Stomach (tissue), 4 donors: ENCODE measurements around the gene NR1H4.

ENCODE experiments used
- POLR2A ChIP-seq, 4 donors: fragments of 450-650 bp; IDR thresholded peaks; one replicate each; pipeline ENCODE4 v1.6.1; 2016; ENCODE audit warnings: antibody characterized with exemption in 4 of 4, control low read depth in 2 of 4, mild to moderate bottlenecking in 1 of 4, moderate library complexity in 1 of 4
- TF ChIP-seq, protein P1 (sequence below), 7 experiments: fragments of 450-650 bp in 4 of 7; fragments of 200-600 bp in 3 of 7; sonication (generic) in 3 of 7; IDR thresholded peaks; one replicate each; pipeline ENCODE4 v1.5.1; 2016 to 2019; ENCODE audit warnings: antibody characterized with exemption in 7 of 7, control low read depth in 2 of 7, mild to moderate bottlenecking in 1 of 7

GRCh38 chr12:100576331-100577036 is 102.8 kb downstream of the NR1H4 start:
- TF ChIP-seq, protein P1, sequence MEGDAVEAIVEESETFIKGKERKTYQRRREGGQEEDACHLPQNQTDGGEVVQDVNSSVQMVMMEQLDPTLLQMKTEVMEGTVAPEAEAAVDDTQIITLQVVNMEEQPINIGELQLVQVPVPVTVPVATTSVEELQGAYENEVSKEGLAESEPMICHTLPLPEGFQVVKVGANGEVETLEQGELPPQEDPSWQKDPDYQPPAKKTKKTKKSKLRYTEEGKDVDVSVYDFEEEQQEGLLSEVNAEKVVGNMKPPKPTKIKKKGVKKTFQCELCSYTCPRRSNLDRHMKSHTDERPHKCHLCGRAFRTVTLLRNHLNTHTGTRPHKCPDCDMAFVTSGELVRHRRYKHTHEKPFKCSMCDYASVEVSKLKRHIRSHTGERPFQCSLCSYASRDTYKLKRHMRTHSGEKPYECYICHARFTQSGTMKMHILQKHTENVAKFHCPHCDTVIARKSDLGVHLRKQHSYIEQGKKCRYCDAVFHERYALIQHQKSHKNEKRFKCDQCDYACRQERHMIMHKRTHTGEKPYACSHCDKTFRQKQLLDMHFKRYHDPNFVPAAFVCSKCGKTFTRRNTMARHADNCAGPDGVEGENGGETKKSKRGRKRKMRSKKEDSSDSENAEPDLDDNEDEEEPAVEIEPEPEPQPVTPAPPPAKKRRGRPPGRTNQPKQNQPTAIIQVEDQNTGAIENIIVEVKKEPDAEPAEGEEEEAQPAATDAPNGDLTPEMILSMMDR (IDR thresholded peaks at IDR 0.05) = no peak
- no peak for TF ChIP-seq POLR2A (IDR thresholded peaks at IDR 0.05)
